GM12864 (cell line): ENCODE results near the gene STC2.

Source experiments
- DNase-seq: peaks from one replicate; pipeline ENCODE4 v3.0.0-alpha.2; 2011; ENCODE audit warnings: low read depth
- H3K4me3 ChIP-seq: 2 replicates; pipeline ENCODE4 v1.5.1; 2011; ENCODE audit warnings: mild to moderate bottlenecking, low read depth, low read length, control low read depth
- TF ChIP-seq, protein P1 (sequence below): IDR thresholded peaks from 2 replicates; pipeline ENCODE4 v1.5.1; 2011; ENCODE audit warnings: low read depth, mild to moderate bottlenecking, moderate library complexity, low read length, control low read depth, inconsistent platforms; ENCODE audit errors: missing control alignments

Gene STC2

DNA sequence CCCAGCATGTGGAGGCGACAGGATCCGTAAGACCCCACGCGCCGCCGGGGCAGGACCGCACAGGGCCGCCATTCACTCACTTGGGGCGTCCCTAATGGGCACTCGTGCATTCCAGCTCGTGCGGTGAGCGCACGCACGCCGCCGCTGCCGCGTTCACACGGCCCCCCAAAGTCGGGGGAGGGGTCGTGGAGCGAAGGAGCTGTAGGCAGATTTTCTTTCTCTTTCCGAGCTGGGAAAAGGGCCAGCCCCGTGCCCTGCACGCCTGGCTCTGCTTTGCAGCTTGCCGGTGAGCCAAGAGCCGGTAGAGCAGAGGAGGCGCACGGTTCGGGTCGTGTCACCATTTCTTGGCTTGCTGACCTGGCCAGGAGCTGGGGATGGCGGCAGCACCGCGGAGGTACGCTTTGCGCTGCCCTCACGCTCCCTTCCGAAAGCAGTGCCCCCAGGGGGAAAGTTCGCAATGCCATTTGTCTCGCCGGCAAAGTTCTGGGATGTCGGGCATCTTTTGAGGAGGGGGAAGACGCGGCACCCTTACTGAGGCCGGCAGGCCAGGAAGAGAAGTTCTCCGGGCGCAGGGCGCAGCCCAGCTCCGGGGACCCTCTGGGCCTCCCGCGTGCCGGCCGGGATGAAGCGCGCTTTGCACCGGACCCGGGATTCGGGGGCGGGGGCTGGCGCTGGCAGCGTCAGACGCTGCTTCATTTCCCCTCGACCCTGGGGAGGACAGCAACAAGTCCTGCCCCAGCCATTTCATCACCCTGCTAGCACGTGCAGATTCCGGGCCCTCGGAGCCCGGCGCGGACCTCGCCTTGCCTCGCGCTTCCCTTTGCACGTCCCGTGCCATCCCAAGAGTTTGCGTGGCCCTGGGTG lies 898 bp downstream of the STC2 start:
- H3K4me3 ChIP-seq = peak overlapping the region; percentile 66
- no peak for DNase-seq
- TF ChIP-seq, protein P1, sequence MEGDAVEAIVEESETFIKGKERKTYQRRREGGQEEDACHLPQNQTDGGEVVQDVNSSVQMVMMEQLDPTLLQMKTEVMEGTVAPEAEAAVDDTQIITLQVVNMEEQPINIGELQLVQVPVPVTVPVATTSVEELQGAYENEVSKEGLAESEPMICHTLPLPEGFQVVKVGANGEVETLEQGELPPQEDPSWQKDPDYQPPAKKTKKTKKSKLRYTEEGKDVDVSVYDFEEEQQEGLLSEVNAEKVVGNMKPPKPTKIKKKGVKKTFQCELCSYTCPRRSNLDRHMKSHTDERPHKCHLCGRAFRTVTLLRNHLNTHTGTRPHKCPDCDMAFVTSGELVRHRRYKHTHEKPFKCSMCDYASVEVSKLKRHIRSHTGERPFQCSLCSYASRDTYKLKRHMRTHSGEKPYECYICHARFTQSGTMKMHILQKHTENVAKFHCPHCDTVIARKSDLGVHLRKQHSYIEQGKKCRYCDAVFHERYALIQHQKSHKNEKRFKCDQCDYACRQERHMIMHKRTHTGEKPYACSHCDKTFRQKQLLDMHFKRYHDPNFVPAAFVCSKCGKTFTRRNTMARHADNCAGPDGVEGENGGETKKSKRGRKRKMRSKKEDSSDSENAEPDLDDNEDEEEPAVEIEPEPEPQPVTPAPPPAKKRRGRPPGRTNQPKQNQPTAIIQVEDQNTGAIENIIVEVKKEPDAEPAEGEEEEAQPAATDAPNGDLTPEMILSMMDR = no peak

DNA sequence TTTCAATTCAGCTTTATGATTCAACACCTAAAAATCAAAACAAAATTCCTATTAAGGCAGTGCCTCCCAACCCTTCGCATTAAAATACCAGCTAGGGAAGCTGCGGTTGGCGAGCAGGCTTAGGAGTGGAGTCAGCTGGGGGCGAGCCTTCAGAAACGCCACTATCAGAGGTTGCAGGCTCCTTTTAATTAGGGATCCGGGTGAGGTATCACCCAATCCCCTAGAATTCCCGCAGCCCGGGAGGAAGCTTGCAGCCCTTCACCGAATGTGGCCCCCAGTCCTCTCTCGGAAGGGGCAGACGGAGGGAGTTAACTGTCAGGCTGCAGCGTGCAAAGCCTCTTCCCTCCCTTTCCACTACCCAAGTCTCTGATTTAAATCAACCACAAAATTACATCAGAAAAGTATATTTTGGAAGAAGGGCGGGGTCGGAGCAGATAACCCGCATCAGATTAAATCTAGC lies 1.7 kb downstream of the STC2 start:
- DNase-seq = no peak
- peak overlapping the region; percentile 66 for H3K4me3 ChIP-seq
- TF ChIP-seq, protein P1 = no peak

DNA sequence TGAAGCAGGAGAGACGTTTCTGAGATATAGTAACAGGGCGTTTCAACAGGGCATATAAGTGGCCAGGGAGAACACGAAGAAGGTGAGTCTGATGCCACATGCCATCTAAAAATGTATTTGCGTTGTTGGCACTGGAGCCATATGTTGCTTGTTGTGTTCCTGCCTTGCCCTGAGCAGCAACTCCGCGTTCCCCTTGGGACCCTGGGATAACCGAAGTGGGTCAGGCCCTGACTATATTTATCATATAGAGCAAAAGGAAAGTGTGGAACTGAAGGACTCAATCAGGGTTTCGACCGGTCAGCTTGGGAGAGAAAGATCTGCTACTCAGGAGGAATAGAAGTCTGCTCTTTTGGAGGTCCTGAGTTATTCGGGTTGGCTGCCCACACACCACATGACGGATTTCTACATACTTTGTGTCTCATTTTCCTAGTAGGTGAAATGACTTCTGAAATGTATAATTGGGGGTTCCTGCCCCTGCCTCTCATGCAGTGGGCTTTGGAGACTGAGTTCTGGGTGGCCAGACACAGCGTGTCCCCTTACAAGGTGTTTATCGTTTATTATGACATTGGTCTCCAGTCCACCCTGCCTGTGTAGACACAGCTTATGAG lies 3.0 kb downstream of the STC2 start:
- H3K4me3 ChIP-seq = no peak overlapping the region; the same call in 1 of the 2 replicates

DNA sequence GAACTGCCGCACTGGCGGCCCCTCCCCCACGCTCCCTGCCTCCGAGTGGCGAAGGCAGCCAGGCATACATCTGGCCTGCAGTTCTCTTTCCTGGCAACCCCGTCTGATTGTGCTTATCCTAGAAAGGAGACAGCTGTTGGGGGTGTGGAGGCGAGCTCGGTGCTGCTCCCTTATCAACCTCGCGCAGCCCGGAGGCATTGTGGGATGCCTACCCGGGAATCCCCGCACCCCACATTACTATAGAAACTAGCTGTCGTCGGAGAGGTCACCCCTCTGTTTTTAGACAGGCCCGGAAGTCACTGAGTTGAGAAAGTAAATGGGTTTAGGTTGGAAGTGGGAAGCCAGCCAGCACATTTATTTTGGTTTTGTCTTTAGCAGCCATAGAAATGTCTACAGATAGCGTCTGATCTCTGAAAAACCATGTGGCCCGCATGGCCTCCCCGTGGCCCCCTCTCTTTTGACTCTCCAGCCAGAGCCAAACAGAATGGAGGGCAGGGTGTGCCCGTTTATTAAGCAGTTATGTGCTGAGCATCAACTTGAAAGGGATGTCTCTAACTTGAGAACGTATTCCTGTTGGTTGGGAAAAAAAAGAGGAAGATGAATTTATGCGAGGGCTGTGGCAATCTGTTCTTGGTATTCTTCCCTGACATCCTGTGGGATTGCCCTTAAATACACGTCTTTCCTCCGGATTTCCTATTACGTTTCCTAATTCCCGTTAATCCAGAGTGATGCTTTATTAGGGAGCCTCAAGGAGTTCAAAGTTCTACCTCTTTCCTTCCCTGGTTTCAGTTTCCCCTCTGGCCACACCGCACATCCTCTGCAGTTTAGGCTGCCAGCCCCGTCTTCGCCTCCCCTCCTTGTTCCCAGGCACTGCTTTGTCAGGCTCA lies 3.9 kb downstream of the STC2 start:
- DNase-seq = peak; percentile 13
- H3K4me3 ChIP-seq = no peak overlapping the region; the same call in 1 of the 2 replicates
- TF ChIP-seq, protein P1 = no peak

More for the DNA sequence above, 3.0 kb downstream of the STC2 start:
- TF ChIP-seq, protein P1 = no peak
- no peak for DNase-seq

DNA sequence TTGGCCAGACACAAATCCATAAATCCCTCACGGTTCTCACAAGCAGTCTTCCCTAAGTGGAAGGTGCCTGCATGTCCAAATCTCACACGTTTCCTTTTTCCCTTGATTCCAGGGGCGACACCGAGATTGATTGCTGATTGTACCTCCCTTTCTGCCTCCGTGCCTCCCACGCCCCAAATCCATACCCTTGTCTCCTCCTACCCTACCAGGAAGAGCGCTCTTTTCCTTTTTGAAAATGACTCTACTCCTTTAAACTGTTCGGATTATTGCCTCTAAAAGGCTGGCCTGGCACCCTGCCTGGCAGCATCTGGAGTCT lies 4.5 kb downstream of the STC2 start:
- DNase-seq = no peak
- TF ChIP-seq, protein P1 = no peak
- H3K4me3 ChIP-seq = no peak overlapping the region

DNA sequence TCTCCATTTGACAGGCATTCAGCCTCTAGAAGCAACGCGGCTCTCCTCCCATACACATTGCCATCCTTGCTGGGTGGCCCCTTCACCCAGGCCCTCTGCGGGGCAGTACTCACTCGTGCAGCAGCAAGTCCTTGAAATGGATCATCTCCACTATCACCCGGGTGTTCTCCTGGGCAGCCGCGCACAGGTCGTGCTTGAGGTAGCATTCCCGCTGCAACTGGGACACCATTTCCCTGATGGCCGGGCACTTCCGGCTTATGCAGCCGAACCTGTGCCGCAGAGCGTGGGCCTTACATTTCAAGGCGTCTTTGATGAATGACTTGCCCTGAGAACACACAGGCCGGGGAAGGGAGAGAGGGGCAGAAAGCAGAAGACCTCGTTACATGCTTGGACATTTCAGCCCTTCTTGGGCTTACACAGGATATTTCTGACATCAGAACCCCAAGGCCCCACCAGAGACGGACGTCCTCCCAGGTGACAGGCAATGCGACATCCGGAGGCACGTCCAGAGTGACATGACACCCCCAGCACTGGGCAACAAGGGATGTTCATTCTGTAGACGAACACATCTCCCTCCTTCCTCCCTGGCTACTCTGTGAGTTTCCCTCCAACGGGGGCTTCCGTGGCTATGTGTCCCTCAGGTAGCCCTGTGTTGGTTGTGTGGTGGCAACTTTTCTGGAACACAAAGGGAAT lies 5.0 kb downstream of the STC2 start:
- H3K4me3 ChIP-seq = no peak overlapping the region
- DNase-seq = no peak

More for the DNA sequence above, 5.0 kb downstream of the STC2 start:
- TF ChIP-seq, protein P1 = no peak
